DOHH2 (cell line): Measurements from ENCODE around the gene CNTN5.

Experiments
- CTCF ChIP-seq: fragments of 200-600 bp; sonication (generic); IDR thresholded peaks from one replicate; pipeline ENCODE4 v1.5.1; 2014; ENCODE audit warnings: antibody characterized with exemption, mild to moderate bottlenecking, low read depth, low read length; ENCODE audit not compliant: poor library complexity, severe bottlenecking
- EZH2phosphoT487 ChIP-seq: fragments of 200-600 bp; sonication (generic); IDR thresholded peaks from 2 replicates; pipeline ENCODE4 v1.6.1; 2017; ENCODE audit warnings: borderline replicate concordance, mild to moderate bottlenecking, antibody characterized with exemption, low read length, moderate library complexity, mixed read lengths

GRCh38 chr11:99631618-99632017 lies 610.9 kb downstream of the CNTN5 start:
- TF ChIP-seq CTCF (no peak), EZH2phosphoT487 (no peak)
